Stimulated activated CD4-positive, alpha-beta T cell treated with anti-CD3 and anti-CD28 coated beads, Interleukin-4, amount 100 ng/mL, for 24 hours (primary cell): ENCODE data around the gene COX8A.

Experiments used
- DNase-seq: peaks from one replicate; pipeline ENCODE4 v3.0.0-alpha.2; 2020

COX8A gene

GRCh38 chr11:64022125-64022784 lies 47.8 kb downstream of the COX8A start:
- no peak for DNase-seq

DNA sequence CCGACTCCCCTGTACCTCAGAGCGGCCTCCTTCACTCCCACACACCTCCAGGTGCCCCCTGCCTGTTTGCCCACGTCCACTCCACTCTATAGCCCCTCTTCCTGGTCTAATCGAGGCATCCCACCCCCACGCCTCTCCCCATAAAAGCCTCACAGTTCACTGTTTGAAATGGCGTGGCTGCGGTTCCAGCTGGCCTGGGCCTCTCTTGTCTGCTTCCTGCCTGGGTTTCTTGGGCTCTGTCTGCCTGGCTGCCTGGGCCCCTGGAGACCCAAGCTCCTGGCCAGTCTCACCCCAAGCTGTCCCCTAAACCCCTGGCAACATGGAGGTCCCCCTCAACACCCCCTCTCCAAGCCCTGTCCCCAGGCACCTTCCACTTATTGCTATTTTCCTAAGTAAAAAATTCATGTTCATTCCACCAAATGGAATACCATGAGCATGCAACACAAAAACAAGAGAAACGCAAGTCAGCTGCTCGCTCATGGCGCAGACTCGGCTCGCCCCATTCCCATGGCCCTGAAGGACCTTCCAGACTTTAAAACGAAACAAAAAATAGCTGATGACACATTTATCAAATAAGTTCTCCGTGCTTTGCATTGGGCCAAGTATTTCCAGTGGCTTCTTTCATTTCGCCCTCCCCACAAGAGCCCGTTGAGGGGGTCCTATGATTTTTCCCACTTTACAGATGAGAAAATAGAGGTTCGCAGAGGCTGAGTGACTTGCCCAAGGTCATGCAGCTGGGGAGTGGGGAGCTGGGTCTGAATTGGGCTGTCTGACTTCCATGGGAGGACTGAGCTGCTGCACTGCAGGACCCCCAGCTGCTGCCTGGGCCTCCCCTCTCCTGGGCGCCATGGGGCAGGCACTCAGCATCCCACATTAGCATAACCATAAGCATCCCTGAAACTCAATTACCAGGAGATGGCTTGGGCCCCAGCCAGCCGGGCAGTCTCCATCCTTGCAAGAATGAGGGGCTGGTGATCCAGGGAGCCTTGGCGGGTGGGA lies 49.6 kb downstream of the COX8A start:
- DNase-seq, result no peak

- DNase-seq, result no peak
Measured at GRCh38 chr11:64025205-64025604, 50.8 kb downstream of the COX8A start.
